Activated CD4-positive, alpha-beta memory T cell treated with anti-CD3 and anti-CD28 coated beads for 36 hours (primary cell): ENCODE data around the gene SUPT7L. TPM values are rescaled to one million over a fixed set of nuclear protein-coding genes. Genes with fewer than 3 reads are reported as not detected.

Source experiments
- CTCF ChIA-PET: fragments of 350-600 bp; sonication (Branson Sonifier 250); formaldehyde crosslinking; loops from one replicate; lab custom pipeline; 2021; ENCODE audit warnings: antibody characterized with exemption, inconsistent platforms; lab: Charles Lee
- POLR2A ChIA-PET: fragments of 350-600 bp; sonication (Branson Sonifier 250); formaldehyde crosslinking; loops from one replicate; lab custom pipeline; 2021; ENCODE audit warnings: antibody characterized with exemption; lab: Charles Lee
- DNase-seq: peaks from one replicate; pipeline ENCODE4 v3.0.0-alpha.2; 2020
- H3K27ac Mint-ChIP-seq: one replicate; pipeline ENCODE4 v1.8.0; 2021; ENCODE audit warnings: mixed read lengths
- H3K27me3 Mint-ChIP-seq: one replicate; pipeline ENCODE4 v1.8.0; 2021; ENCODE audit warnings: mixed read lengths
- H3K36me3 Mint-ChIP-seq: one replicate; pipeline ENCODE4 v1.8.0; 2021; ENCODE audit warnings: mixed read lengths
- H3K4me1 Mint-ChIP-seq: one replicate; pipeline ENCODE4 v1.8.0; 2021; ENCODE audit warnings: low read depth, mixed read lengths
- H3K4me3 Mint-ChIP-seq: one replicate; pipeline ENCODE4 v1.8.0; 2021; ENCODE audit warnings: mild to moderate bottlenecking, mixed read lengths
- H3K9me3 Mint-ChIP-seq: one replicate; pipeline ENCODE4 v1.8.0; 2021; ENCODE audit warnings: mixed read lengths
- intact Hi-C: fragments of 100-400 bp; cut with micrococcal nuclease; formaldehyde crosslinking; loops from one replicate; pipeline ENCODE4 v1.15.1; 2023
- total RNA-seq, 2 experiments: library from RNA; stranded (reverse); gene quantifications; one replicate each; pipeline ENCODE4 v1.2.3, GENCODE V29; 2021

Gene SUPT7L
- total RNA-seq, 2 experiments from 2014 or later, result 30.1 to 30.3 TPM

GRCh38 chr2:27622921-27623384 is 40.5 kb downstream of the SUPT7L start:
- no peak overlapping the region for H3K4me3 Mint-ChIP-seq
- no peaks in the 10 kb centered on the region for H3K27me3 Mint-ChIP-seq
- no peak overlapping the region for H3K27ac Mint-ChIP-seq
- intact Hi-C loops, result no loop called here
- H3K4me1 Mint-ChIP-seq, result peaks cover 13% of the 10 kb centered on the region
- H3K9me3 Mint-ChIP-seq, result no peaks in the 10 kb centered on the region
- POLR2A ChIA-PET, result no interaction called here
- DNase-seq, result no peak
- peaks cover 30% of the 10 kb centered on the region for H3K36me3 Mint-ChIP-seq
- CTCF ChIA-PET, result interaction anchor here (0.6 kb wide), 2 partner anchors 147 to 231 kb away, joined by 3 read pairs; no protein-coding TSS in a partner anchor

- peaks cover 3% of the 10 kb centered on the region for H3K4me1 Mint-ChIP-seq
- peaks cover 39% of the 10 kb centered on the region for H3K36me3 Mint-ChIP-seq
- no peak overlapping the region for H3K27ac Mint-ChIP-seq
- no peak overlapping the region for H3K4me3 Mint-ChIP-seq
- no peak for DNase-seq
- CTCF ChIA-PET, result interaction anchor here (1.1 kb wide), 1 partner anchor 342 kb away, joined by 3 read pairs; no protein-coding TSS in a partner anchor
- POLR2A ChIA-PET, result no interaction called here
- no peaks in the 10 kb centered on the region for H3K9me3 Mint-ChIP-seq
- no peaks in the 10 kb centered on the region for H3K27me3 Mint-ChIP-seq
- intact Hi-C loops, result no loop called here
Observed at GRCh38 chr2:27621524-27621923, 41.9 kb downstream of the SUPT7L start.

GRCh38 chr2:27615316-27615715 is 48.1 kb downstream of the SUPT7L start:
- Mint-ChIP-seq H3K36me3 (peaks cover 36% of the 10 kb centered on the region), H3K4me3 (no peak overlapping the region), H3K27ac (no peak overlapping the region), H3K27me3 (no peaks in the 10 kb centered on the region), H3K4me1 (no peaks in the 10 kb centered on the region), H3K9me3 (no peaks in the 10 kb centered on the region)
- intact Hi-C loops, result no loop called here
- ChIA-PET CTCF (no interaction called here), POLR2A (no interaction called here)
- DNase-seq, result no peak

- Mint-ChIP-seq H3K27ac (no peak overlapping the region), H3K27me3 (no peaks in the 10 kb centered on the region), H3K4me1 (no peaks in the 10 kb centered on the region), H3K36me3 (peaks cover 32% of the 10 kb centered on the region), H3K4me3 (no peak overlapping the region), H3K9me3 (no peaks in the 10 kb centered on the region)
- intact Hi-C loops, result no loop called here
- ChIA-PET CTCF (no interaction called here), POLR2A (no interaction called here)
- no peak for DNase-seq
Observed at GRCh38 chr2:27613985-27614384, 49.4 kb downstream of the SUPT7L start.

- H3K4me1 Mint-ChIP-seq, result peaks cover 4% of the 10 kb centered on the region
- intact Hi-C loops, result no loop called here
Observed at GRCh38 chr2:27606611-27607010, 56.8 kb downstream of the SUPT7L start.

More at GRCh38 chr2:27606611-27607010, 56.8 kb downstream of the SUPT7L start:
- CTCF ChIA-PET, result no interaction called here
- H3K36me3 Mint-ChIP-seq, result peaks cover 39% of the 10 kb centered on the region
- no peaks in the 10 kb centered on the region for H3K9me3 Mint-ChIP-seq
- DNase-seq, result no peak
- no peak overlapping the region for H3K27ac Mint-ChIP-seq
- H3K27me3 Mint-ChIP-seq, result no peaks in the 10 kb centered on the region
- POLR2A ChIA-PET, result no interaction called here
- no peak overlapping the region for H3K4me3 Mint-ChIP-seq

Other genes starting within 250 kb of the SUPT7L start
- gene NRBP1, start 235.0 kb downstream of the SUPT7L start, total RNA-seq, result 10 to 100 TPM; 80.8 to 82.7 TPM
- gene KRTCAP3, start 221.2 kb downstream of the SUPT7L start, total RNA-seq, result 1 to 10 TPM; 5.4 to 6.4 TPM
- 1 to 10 TPM; 7.7 to 8.2 TPM for gene IFT172, start 173.9 kb downstream of the SUPT7L start, total RNA-seq
- gene FNDC4, start 168.4 kb downstream of the SUPT7L start, total RNA-seq, result under 1 TPM; 0.22 to 0.38 TPM
- gene GCKR, start 166.8 kb downstream of the SUPT7L start, total RNA-seq, result not detected
- 10 to 100 TPM; 27.4 to 30.0 TPM for gene ZNF512, start 80.6 kb downstream of the SUPT7L start, total RNA-seq
- under 1 TPM; 0.34 to 0.36 TPM for gene CCDC121, start 34.6 kb downstream of the SUPT7L start, total RNA-seq
- gene GPN1, start 34.6 kb downstream of the SUPT7L start, total RNA-seq, result 10 to 100 TPM; 54.4 to 56.8 TPM
- gene SLC4A1AP, start 275 bp upstream of the SUPT7L start, total RNA-seq, result 10 to 100 TPM; 26.5 TPM
- gene MRPL33, start 108.1 kb upstream of the SUPT7L start, total RNA-seq, result 10 to 100 TPM; 83.3 to 84.2 TPM
- 1 to 10 TPM; 9.2 to 9.7 TPM for gene RBKS, start 226.8 kb upstream of the SUPT7L start, total RNA-seq
- 10 to 100 TPM; 72.3 to 76.6 TPM for gene BABAM2, start 227.1 kb upstream of the SUPT7L start, total RNA-seq